Effector memory CD4-positive, alpha-beta T cell (primary cell): ENCODE results near the gene CDK4.
"Not testable (repeated sequence)": the region's sequence is repeated elsewhere in the genome, so short reads cannot be mapped to it uniquely, and the experiment has no call there.

ENCODE experiments used
- DNase-seq, 3 donors: peaks; one replicate each; pipeline ENCODE4 v3.0.0-alpha.2; 2020
- H3K27ac ChIP-seq: 2 replicates; pipeline ENCODE4 v1.7.0; 2013; ENCODE audit warnings: mild to moderate bottlenecking, low read length, moderate library complexity; ENCODE audit not compliant: insufficient read depth, poor library complexity, severe bottlenecking
- H3K27me3 ChIP-seq: replicated peaks from 2 replicates; pipeline ENCODE4 v1.7.0; 2013; ENCODE audit warnings: mild to moderate bottlenecking, low read length; ENCODE audit not compliant: insufficient read depth, control insufficient read depth, poor library complexity, severe bottlenecking
- H3K36me3 ChIP-seq: 2 replicates; pipeline ENCODE4 v1.7.0; 2013; ENCODE audit warnings: mild to moderate bottlenecking, low read length, moderate library complexity; ENCODE audit not compliant: control insufficient read depth, insufficient read depth
- H3K4me1 ChIP-seq: 2 replicates; pipeline ENCODE4 v1.7.0; 2013; ENCODE audit warnings: low read length, mild to moderate bottlenecking; ENCODE audit not compliant: control insufficient read depth, insufficient read depth, poor library complexity, severe bottlenecking
- H3K4me3 ChIP-seq: 2 replicates; pipeline ENCODE4 v1.7.0; 2013; ENCODE audit warnings: low read length, low read depth, mild to moderate bottlenecking; ENCODE audit not compliant: insufficient read depth, poor library complexity, severe bottlenecking
- H3K9me3 ChIP-seq: 2 replicates; pipeline ENCODE4 v1.7.0; 2013; ENCODE audit warnings: mild to moderate bottlenecking, low read length, moderate library complexity; ENCODE audit not compliant: control insufficient read depth

The CDK4 gene

DNA sequence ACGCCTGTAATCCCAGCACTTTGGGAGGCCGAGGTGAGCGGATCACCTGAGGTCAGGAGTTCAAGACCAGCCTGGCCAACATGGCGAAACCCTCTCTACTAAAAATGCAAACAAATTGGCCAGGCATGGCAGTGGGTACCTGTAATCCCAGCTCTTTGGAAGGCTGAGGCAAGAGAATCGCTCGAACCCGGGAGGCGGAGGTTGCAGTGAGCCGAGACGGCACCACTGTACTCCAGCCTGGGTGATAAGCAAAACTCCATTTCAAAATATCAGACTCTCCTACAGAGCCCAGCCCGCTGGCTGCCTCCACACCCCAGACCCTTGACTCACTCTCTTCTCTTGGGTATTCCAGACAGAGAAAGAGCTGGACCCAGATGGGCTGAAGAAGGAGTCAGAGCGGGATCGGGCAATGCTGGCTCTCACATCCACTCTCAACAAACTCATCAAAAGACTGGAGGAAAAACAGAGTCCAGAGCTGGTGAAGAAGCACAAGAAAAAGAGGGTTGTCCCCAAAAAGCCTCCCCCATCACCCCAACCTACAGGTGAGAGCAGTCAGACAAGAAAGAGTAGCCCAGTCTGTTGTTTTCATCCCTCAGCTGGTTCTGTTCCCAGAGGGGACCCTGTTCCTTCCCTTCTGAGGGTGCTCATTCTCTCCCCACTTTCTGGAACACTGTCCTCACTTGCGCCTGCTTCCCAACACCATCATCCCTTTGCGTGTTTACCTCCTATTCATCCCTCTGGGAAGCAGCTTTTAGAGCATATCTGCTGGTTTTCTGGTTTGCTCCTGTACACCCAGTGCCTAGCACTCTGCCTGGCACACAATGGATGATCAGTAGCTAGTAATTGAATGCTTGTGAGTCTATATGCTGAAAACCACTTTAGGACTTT, 33.2 kb downstream of the CDK4 start:
- H3K4me1 ChIP-seq = no peaks in the 10 kb centered on the region
- H3K4me3 ChIP-seq = no peak overlapping the region
- no peak for DNase-seq
- peaks cover 68% of the 10 kb centered on the region for H3K36me3 ChIP-seq
- H3K27me3 ChIP-seq = no peaks in the 10 kb centered on the region
- no peaks in the 10 kb centered on the region for H3K9me3 ChIP-seq
- no peak overlapping the region for H3K27ac ChIP-seq

GRCh38 chr12:57717846-57718640, 34.1 kb downstream of the CDK4 start:
- no peak for DNase-seq
- no peak overlapping the region for H3K4me3 ChIP-seq
- H3K36me3 ChIP-seq = peaks cover 68% of the 10 kb centered on the region

DNA sequence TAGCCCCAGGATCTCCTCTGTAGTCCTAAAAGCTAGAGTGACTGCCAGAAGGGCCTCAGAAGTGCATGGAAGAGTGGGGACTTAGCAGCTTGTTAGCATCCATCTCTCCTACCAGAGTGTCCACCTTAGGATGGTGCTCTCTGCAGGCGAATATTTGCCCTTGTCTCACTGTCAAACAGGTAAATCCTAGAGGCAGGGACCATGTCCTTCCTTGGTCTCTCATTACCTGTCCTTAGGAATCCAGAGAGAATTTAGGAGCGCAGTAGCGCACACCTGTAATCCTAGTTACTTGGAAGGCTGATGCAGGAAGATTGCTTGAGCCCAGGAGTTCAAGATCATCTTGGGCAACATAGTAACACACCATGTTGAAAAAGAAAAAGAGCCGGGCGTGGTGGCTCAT, 35.0 kb downstream of the CDK4 start:
- Histone ChIP-seq H3K4me1 (no peaks in the 10 kb centered on the region), H3K4me3 (no peak overlapping the region), H3K9me3 (no peaks in the 10 kb centered on the region), H3K27me3 (no peaks in the 10 kb centered on the region), H3K27ac (no peak overlapping the region), H3K36me3 (peaks cover 74% of the 10 kb centered on the region)
- no peak for DNase-seq

More at GRCh38 chr12:57717846-57718640, 34.1 kb downstream of the CDK4 start:
- no peaks in the 10 kb centered on the region for H3K4me1 ChIP-seq
- H3K27me3 ChIP-seq = no peaks in the 10 kb centered on the region
- no peaks in the 10 kb centered on the region for H3K9me3 ChIP-seq
- no peak overlapping the region for H3K27ac ChIP-seq

GRCh38 chr12:57716305-57716704, 35.8 kb downstream of the CDK4 start:
- H3K27me3 ChIP-seq = no peaks in the 10 kb centered on the region
- no peak for DNase-seq
- no peaks in the 10 kb centered on the region for H3K9me3 ChIP-seq
- no peaks in the 10 kb centered on the region for H3K4me1 ChIP-seq
- no peak overlapping the region for H3K27ac ChIP-seq
- peaks cover 67% of the 10 kb centered on the region for H3K36me3 ChIP-seq
- H3K4me3 ChIP-seq = no peak overlapping the region

- DNase-seq = no peak
- H3K4me3 ChIP-seq = no peak overlapping the region
- peaks cover 62% of the 10 kb centered on the region for H3K36me3 ChIP-seq
- H3K27me3 ChIP-seq = no peaks in the 10 kb centered on the region
- H3K9me3 ChIP-seq = no peaks in the 10 kb centered on the region
- H3K4me1 ChIP-seq = no peaks in the 10 kb centered on the region
- no peak overlapping the region for H3K27ac ChIP-seq
Measured at GRCh38 chr12:57715786-57716185, 36.3 kb downstream of the CDK4 start.

DNA sequence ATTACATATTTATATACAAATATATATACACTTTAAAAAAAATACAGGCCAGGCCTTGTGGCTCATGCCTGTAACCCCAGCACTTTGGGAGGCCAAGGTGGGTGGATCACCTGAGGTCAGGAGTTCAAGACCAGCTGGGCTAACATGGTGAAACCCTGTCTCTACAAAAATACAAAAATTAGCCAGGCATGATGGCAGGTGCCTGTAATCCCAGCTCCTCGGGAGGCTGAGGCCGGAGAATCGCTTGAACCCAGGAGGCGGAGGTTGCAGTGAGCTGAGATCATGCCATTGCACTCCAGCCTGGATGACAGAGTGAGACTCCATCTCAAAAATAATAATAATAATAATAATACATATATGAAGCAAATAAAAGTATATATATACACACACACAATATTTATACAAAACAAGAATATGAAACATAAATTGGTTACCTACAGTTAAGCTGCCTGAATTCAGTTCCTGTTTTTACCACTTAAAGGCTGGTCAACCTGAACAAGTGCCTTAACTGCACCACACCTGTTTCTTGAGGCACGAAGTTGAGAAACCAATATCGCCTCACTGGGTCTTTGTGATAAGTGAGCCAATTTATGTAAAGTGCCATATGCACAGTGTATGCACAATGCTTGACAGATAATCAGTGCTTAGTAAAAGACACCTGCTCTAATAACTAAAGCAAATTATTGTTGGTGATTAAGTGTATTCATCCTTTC, 36.9 kb downstream of the CDK4 start:
- not testable (repeated sequence) for H3K4me3 ChIP-seq, DNase-seq, H3K27ac ChIP-seq, H3K4me1 ChIP-seq, H3K27me3 ChIP-seq, H3K9me3 ChIP-seq
- peaks cover 56% of the 10 kb centered on the region for H3K36me3 ChIP-seq

- H3K36me3 ChIP-seq = peaks cover 41% of the 10 kb centered on the region
- H3K27ac ChIP-seq = no peak overlapping the region
Measured at GRCh38 chr12:57713209-57713608, 38.9 kb downstream of the CDK4 start.

GRCh38 chr12:57712701-57713100, 39.4 kb downstream of the CDK4 start:
- H3K27ac ChIP-seq = no peak overlapping the region
- no peaks in the 10 kb centered on the region for H3K27me3 ChIP-seq
- H3K4me1 ChIP-seq = no peaks in the 10 kb centered on the region
- no peak overlapping the region for H3K4me3 ChIP-seq
- no peak for DNase-seq
- H3K9me3 ChIP-seq = no peaks in the 10 kb centered on the region
- H3K36me3 ChIP-seq = peaks cover 36% of the 10 kb centered on the region

More at GRCh38 chr12:57713209-57713608, 38.9 kb downstream of the CDK4 start:
- Histone ChIP-seq H3K4me1 (no peaks in the 10 kb centered on the region), H3K4me3 (no peak overlapping the region), H3K9me3 (no peaks in the 10 kb centered on the region), H3K27me3 (no peaks in the 10 kb centered on the region)
- no peak for DNase-seq

GRCh38 chr12:57708296-57708695, 43.8 kb downstream of the CDK4 start:
- Histone ChIP-seq H3K9me3 (no peaks in the 10 kb centered on the region), H3K36me3 (peaks cover 38% of the 10 kb centered on the region), H3K4me1 (no peaks in the 10 kb centered on the region), H3K27me3 (no peaks in the 10 kb centered on the region), H3K4me3 (no peak overlapping the region), H3K27ac (no peak overlapping the region)
- no peak for DNase-seq
